GM10847 (cell line): ENCODE results near the gene CREB3L4.

Experiments
- POLR2A ChIP-seq: IDR thresholded peaks from 2 replicates; pipeline ENCODE4 v1.6.1; 2011; ENCODE audit not compliant: insufficient read length; ENCODE audit errors: extremely low read depth

Gene CREB3L4

GRCh38 chr1:153985341-153985912, 17.7 kb downstream of the CREB3L4 start:
- no peak for TF ChIP-seq POLR2A

GRCh38 chr1:153985941-153986761, 18.4 kb downstream of the CREB3L4 start, which contains the start of gene RAB13:
Gene RAB13, minus strand, starts transcription at chr1:153986339. Its CDS starts 103 bp downstream, at chr1:153986236.
- TF ChIP-seq POLR2A: no peak

- no peak for TF ChIP-seq POLR2A
Measured at GRCh38 chr1:153987621-153988020, 19.9 kb downstream of the CREB3L4 start.

- TF ChIP-seq POLR2A: peak; percentile 99
Measured at GRCh38 chr1:153990468-153991150, 22.9 kb downstream of the CREB3L4 start, which contains the start of gene RPS27. Gene RPS27, plus strand, starts transcription at chr1:153990762. Its CDS starts 35 bp downstream, at chr1:153990797.

- no peak for TF ChIP-seq POLR2A
Measured at GRCh38 chr1:153991151-153991630, 23.5 kb downstream of the CREB3L4 start.

GRCh38 chr1:153991806-153992205, 24.1 kb downstream of the CREB3L4 start:
- TF ChIP-seq POLR2A: no peak

GRCh38 chr1:153995202-153995601, 27.5 kb downstream of the CREB3L4 start:
- TF ChIP-seq POLR2A: no peak

GRCh38 chr1:153995640-153996039, 27.9 kb downstream of the CREB3L4 start:
- no peak for TF ChIP-seq POLR2A

GRCh38 chr1:154000420-154000819, 32.7 kb downstream of the CREB3L4 start:
- no peak for TF ChIP-seq POLR2A

GRCh38 chr1:154006136-154006535, 38.4 kb downstream of the CREB3L4 start:
- TF ChIP-seq POLR2A: no peak

GRCh38 chr1:154012129-154012528, 44.4 kb downstream of the CREB3L4 start:
- no peak for TF ChIP-seq POLR2A

GRCh38 chr1:154014154-154014907, 46.6 kb downstream of the CREB3L4 start:
- TF ChIP-seq POLR2A: no peak

GRCh38 chr1:154019269-154019668, 51.6 kb downstream of the CREB3L4 start:
- TF ChIP-seq POLR2A: no peak

GRCh38 chr1:154019940-154020339, 52.2 kb downstream of the CREB3L4 start:
- no peak for TF ChIP-seq POLR2A
